Left lung (tissue), 10 donors: ENCODE measurements around the gene SCEL. TPM values are rescaled to one million over a fixed set of nuclear protein-coding genes. Genes with fewer than 3 reads are reported as not detected.

Experiments
- ATAC-seq: fragments of 200-7000 bp; cut with Tn5 transposase; one replicate; pipeline ENCODE4 v1.9.1; 2020; ENCODE audit warnings: moderate library complexity
- DNase-seq, 4 donors: peaks; one replicate each; pipeline ENCODE4 v3.0.0-alpha.2; 2013 to 2020
- H3K27ac ChIP-seq, 2 donors: fragments of 200-600 bp; sonication (generic) in 1 of 2; one replicate each; pipeline versions ENCODE4 v1.5.0 to v1.8.0; 2020 to 2021
- H3K27me3 ChIP-seq, 2 donors: fragments of 200-600 bp; sonication (generic) in 1 of 2; one replicate each; pipeline versions ENCODE4 v1.5.0 to v1.8.0; 2020 to 2021
- H3K36me3 ChIP-seq, 2 donors: fragments of 200-600 bp; sonication (generic) in 1 of 2; one replicate each; pipeline versions ENCODE4 v1.5.0 to v1.8.0; 2020 to 2021
- H3K4me1 ChIP-seq, 2 donors: fragments of 200-600 bp; one replicate each; pipeline ENCODE4 v1.8.0; 2021
- H3K4me3 ChIP-seq, 2 donors: fragments of 200-600 bp; sonication (generic) in 1 of 2; one replicate each; pipeline versions ENCODE4 v1.5.0 to v1.8.0; 2020 to 2021; ENCODE audit warnings: mild to moderate bottlenecking in 1 of 2
- H3K9me3 ChIP-seq, 2 donors: fragments of 200-600 bp; sonication (generic) in 1 of 2; one replicate each; pipeline versions ENCODE4 v1.5.0 to v1.8.0; 2020 to 2021
- intact Hi-C, 2 donors: fragments of 100-400 bp; cut with DNase I; formaldehyde crosslinking; loops; one replicate each; pipeline versions ENCODE4 v1.11.2 to v1.14.2; 2022
- polyA plus RNA-seq, 6 donors: library from polyadenylated mRNA; unstranded; fragments of 120-200 nt; gene quantifications; one replicate each; pipeline ENCODE4 v1.2.1, GENCODE V29; 2013; ENCODE audit not compliant: insufficient read length in 6 of 6
- total RNA-seq, 2 donors: library from RNA; stranded (reverse); fragmentation: NEBNext Ultra II Directional; extraction: Animal tissue kit (Norgen Biotek cat#: 25700); gene quantifications; one replicate each; pipeline ENCODE4 v1.2.1, GENCODE V29; 2021
- TF ChIP-seq, protein P1 (sequence below), 2 donors: fragments of 200-600 bp; sonication (generic) in 1 of 2; IDR thresholded peaks; one replicate each; pipeline versions ENCODE4 v1.5.0 to v1.8.0; 2021; ENCODE audit warnings: antibody characterized with exemption in 2 of 2
- donor health status: DM: no; HTN: yes; CAD: no.
- donor health status: DM: no; HTN: no; CAD: no.

SCEL gene
- total and polyA plus RNA-seq, 8 donors: 0.14 to 166 (median 0.41) TPM

GRCh38 chr13:77579959-77580358 lies 44.5 kb downstream of the SCEL start:
- TF ChIP-seq, protein P1, sequence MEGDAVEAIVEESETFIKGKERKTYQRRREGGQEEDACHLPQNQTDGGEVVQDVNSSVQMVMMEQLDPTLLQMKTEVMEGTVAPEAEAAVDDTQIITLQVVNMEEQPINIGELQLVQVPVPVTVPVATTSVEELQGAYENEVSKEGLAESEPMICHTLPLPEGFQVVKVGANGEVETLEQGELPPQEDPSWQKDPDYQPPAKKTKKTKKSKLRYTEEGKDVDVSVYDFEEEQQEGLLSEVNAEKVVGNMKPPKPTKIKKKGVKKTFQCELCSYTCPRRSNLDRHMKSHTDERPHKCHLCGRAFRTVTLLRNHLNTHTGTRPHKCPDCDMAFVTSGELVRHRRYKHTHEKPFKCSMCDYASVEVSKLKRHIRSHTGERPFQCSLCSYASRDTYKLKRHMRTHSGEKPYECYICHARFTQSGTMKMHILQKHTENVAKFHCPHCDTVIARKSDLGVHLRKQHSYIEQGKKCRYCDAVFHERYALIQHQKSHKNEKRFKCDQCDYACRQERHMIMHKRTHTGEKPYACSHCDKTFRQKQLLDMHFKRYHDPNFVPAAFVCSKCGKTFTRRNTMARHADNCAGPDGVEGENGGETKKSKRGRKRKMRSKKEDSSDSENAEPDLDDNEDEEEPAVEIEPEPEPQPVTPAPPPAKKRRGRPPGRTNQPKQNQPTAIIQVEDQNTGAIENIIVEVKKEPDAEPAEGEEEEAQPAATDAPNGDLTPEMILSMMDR (IDR thresholded peaks at IDR 0.05): no peak
- H3K4me3 ChIP-seq: no peak overlapping the region
- no peaks in the 10 kb centered on the region for H3K36me3 ChIP-seq
- H3K4me1 ChIP-seq: no peaks in the 10 kb centered on the region
- ATAC-seq (no peak), DNase-seq (peak in 2 of 4 donors; percentile 11 to 13)
- no peaks in the 10 kb centered on the region for H3K9me3 ChIP-seq
- H3K27me3 ChIP-seq: no peaks in the 10 kb centered on the region
- intact Hi-C loops: no loop called here
- no peak overlapping the region for H3K27ac ChIP-seq

- Histone ChIP-seq H3K36me3 (no peaks in the 10 kb centered on the region), H3K9me3 (no peaks in the 10 kb centered on the region), H3K27me3 (no peaks in the 10 kb centered on the region), H3K4me3 (no peak overlapping the region), H3K4me1 (no peaks in the 10 kb centered on the region), H3K27ac (no peak overlapping the region)
- intact Hi-C loops: no loop called here
- no peak for ATAC-seq
- TF ChIP-seq, protein P1 (IDR thresholded peaks at IDR 0.05): no peak
- DNase-seq: no peak
These were observed 45.2 kb downstream of the SCEL start for GRCh38 chr13:77580748-77581147.

GRCh38 chr13:77583581-77583980 lies 48.1 kb downstream of the SCEL start:
- no peaks in the 10 kb centered on the region for H3K4me1 ChIP-seq
- no peaks in the 10 kb centered on the region for H3K9me3 ChIP-seq
- H3K27me3 ChIP-seq: no peaks in the 10 kb centered on the region
- H3K36me3 ChIP-seq: no peaks in the 10 kb centered on the region
- H3K27ac ChIP-seq: no peak overlapping the region
- TF ChIP-seq, protein P1 (IDR thresholded peaks at IDR 0.05): no peak
- H3K4me3 ChIP-seq: no peak overlapping the region
- intact Hi-C loops: no loop called here
- ATAC-seq (no peak), DNase-seq (no peak)

- DNase-seq: no peak
- no peak overlapping the region for H3K27ac ChIP-seq
- TF ChIP-seq, protein P1 (IDR thresholded peaks at IDR 0.05): no peak
- H3K4me3 ChIP-seq: no peak overlapping the region
- no peaks in the 10 kb centered on the region for H3K4me1 ChIP-seq
- no peaks in the 10 kb centered on the region for H3K27me3 ChIP-seq
- H3K36me3 ChIP-seq: no peaks in the 10 kb centered on the region
- ATAC-seq: no peak
- intact Hi-C loops: no loop called here
- no peaks in the 10 kb centered on the region for H3K9me3 ChIP-seq
These were observed 48.6 kb downstream of the SCEL start for GRCh38 chr13:77584106-77584505.

- H3K4me1 ChIP-seq: no peaks in the 10 kb centered on the region
- H3K27me3 ChIP-seq: peaks cover 0 to 4% of the 10 kb centered on the region in 2 donors
- ATAC-seq: no peak
- intact Hi-C loops: no loop called here
- TF ChIP-seq, protein P1 (IDR thresholded peaks at IDR 0.05): no peak
- H3K4me3 ChIP-seq: no peak overlapping the region
- H3K9me3 ChIP-seq: no peaks in the 10 kb centered on the region
- no peak overlapping the region for H3K27ac ChIP-seq
- H3K36me3 ChIP-seq: no peaks in the 10 kb centered on the region
- DNase-seq: no peak
These were observed 59.8 kb downstream of the SCEL start for GRCh38 chr13:77595166-77595810.
